ENCODE measurements around the gene GRB10.

- TF ChIP-seq CTCF (IDR thresholded peaks at IDR 0.05) (no peak), POLR2A (IDR thresholded peaks at IDR 0.05) (no peak)
These were observed 52.7 kb downstream of the GRB10 start for GRCh38 chr7:50729962-50730361.
